ENCODE data around the gene FLT3. TPM values are rescaled to one million over a fixed set of nuclear protein-coding genes. Genes with fewer than 3 reads are reported as not detected.
"Not testable (repeated sequence)": the region's sequence is repeated elsewhere in the genome, so short reads cannot be mapped to it uniquely, and the experiment has no call there.

Gene FLT3
- total RNA-seq, 2 experiments from 2014 or later = 0.09 to 0.12 TPM

GRCh38 chr13:27964206-27964605 is 136.2 kb downstream of the FLT3 start:
- CTCF ChIA-PET = interaction anchor here (0.6 to 1.7 kb wide), 6 partner anchors 10 to 357 kb away, joined by 3 to 7 read pairs (median 4); no protein-coding TSS in a partner anchor
- DNase-seq; H3K4me3 Mint-ChIP-seq; POLR2A ChIA-PET; intact Hi-C loops (cut with DNase I, micrococcal nuclease); H3K9me3 Mint-ChIP-seq (ENCODE audit: low read depth); ATAC-seq; H3K27ac Mint-ChIP-seq; H3K36me3 Mint-ChIP-seq (ENCODE audit: low read depth): not testable (repeated sequence)
- Mint-ChIP-seq H3K27me3 (peaks cover 66% of the 10 kb centered on the region), H3K4me1 (peaks cover 27% of the 10 kb centered on the region)

- DNase-seq (no peak), ATAC-seq (no peak)
- POLR2A ChIA-PET = no interaction called here
- Mint-ChIP-seq H3K9me3 (ENCODE audit: low read depth) (no peaks in the 10 kb centered on the region), H3K36me3 (ENCODE audit: low read depth) (no peaks in the 10 kb centered on the region), H3K27ac (no peak overlapping the region), H3K4me1 (peaks cover 25% of the 10 kb centered on the region), H3K27me3 (peaks cover 67% of the 10 kb centered on the region), H3K4me3 (no peak overlapping the region)
- intact Hi-C loops (cut with DNase I, micrococcal nuclease) = no loop called here
- CTCF ChIA-PET = interaction anchor here (1.1 kb wide), 1 partner anchor 11 kb away, joined by 4 read pairs; no protein-coding TSS in a partner anchor
Measured at GRCh38 chr13:27963491-27963890, 136.9 kb downstream of the FLT3 start.

DNA sequence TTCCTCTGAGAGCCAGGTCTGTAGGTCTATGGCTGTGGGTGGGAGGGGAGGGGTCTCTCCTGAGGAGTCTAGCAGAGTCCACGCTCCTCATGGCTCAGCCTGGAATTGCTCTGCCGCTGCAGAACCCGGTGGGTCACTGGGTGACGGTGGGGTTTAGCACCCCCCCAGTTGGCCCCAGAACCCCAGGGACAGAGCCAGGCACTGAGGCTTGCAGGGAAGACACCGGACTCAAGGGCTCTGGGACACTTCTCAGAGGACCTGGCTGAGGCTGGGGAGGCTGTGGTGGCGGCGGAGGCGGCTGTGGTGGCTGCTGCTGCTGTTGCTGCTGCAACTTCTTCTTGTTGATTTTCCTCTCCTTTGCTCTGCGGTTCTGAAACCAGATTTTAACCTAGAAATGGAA is 137.4 kb downstream of the FLT3 start:
- POLR2A ChIA-PET = no interaction called here
- Mint-ChIP-seq H3K9me3 (ENCODE audit: low read depth) (no peaks in the 10 kb centered on the region), H3K4me3 (no peak overlapping the region)

DNA sequence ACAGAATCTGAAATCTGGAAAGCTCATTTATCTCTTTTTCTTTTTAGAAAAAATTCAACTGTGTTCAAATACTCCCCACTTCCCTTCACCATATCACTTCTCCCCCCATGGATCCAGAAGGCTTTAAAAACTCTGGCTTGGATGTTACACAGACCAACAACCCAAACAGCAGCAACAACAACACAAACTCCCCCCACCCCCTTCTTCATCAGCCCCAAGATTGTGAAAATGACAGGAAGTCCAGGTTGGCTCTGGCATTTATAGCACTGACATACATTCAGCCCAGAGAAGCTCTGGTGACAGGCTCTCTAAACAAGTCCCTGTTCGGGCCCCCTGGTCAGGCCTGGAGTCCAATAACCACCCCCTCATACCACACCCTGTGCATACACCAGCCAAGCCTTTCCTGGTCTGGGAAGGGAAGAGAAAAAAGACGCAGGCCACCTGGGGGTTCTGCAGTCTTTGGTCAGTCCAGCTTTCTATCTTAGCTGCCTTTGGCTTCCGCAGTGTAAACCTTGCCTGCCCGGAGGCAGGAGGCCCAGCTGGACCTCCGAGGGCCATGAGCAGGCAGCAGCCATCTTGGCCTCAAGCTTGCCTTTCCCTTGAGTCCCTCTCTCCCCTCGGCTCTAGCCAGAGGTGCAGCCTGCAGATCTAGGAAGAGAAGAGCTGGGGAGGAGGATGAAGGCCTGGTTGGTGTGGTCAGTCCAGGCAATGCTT is 138.1 kb downstream of the FLT3 start:
- intact Hi-C loops (cut with DNase I, micrococcal nuclease) = no loop called here
- Mint-ChIP-seq H3K4me1 (peaks cover 17% of the 10 kb centered on the region), H3K9me3 (ENCODE audit: low read depth) (no peaks in the 10 kb centered on the region), H3K27ac (no peak overlapping the region), H3K4me3 (no peak overlapping the region), H3K36me3 (ENCODE audit: low read depth) (no peaks in the 10 kb centered on the region), H3K27me3 (peaks cover 65% of the 10 kb centered on the region)
- DNase-seq = no peak
- CTCF ChIA-PET = interaction anchor here (0.9 to 3.1 kb wide), 6 partner anchors 14 to 135 kb away, joined by 3 to 10 read pairs (median 3); no protein-coding TSS in a partner anchor
- no peak for ATAC-seq
- POLR2A ChIA-PET = no interaction called here

More for the DNA sequence above, 137.4 kb downstream of the FLT3 start:
- DNase-seq (no peak), ATAC-seq (no peak)
- intact Hi-C loops (cut with DNase I, micrococcal nuclease) = no loop called here
- Mint-ChIP-seq H3K36me3 (ENCODE audit: low read depth) (no peaks in the 10 kb centered on the region), H3K4me1 (peaks cover 24% of the 10 kb centered on the region), H3K27me3 (peaks cover 68% of the 10 kb centered on the region), H3K27ac (no peak overlapping the region)
- CTCF ChIA-PET = interaction anchor here (1.0 to 3.1 kb wide), 3 partner anchors 10 to 136 kb away, joined by 3 to 10 read pairs (median 4); no protein-coding TSS in a partner anchor

- Mint-ChIP-seq H3K4me1 (peaks cover 13% of the 10 kb centered on the region), H3K9me3 (ENCODE audit: low read depth) (no peaks in the 10 kb centered on the region), H3K27ac (no peak overlapping the region), H3K4me3 (no peak overlapping the region), H3K36me3 (ENCODE audit: low read depth) (no peaks in the 10 kb centered on the region), H3K27me3 (peaks cover 64% of the 10 kb centered on the region)
- intact Hi-C loops (cut with DNase I, micrococcal nuclease) = no loop called here
- ChIA-PET CTCF (interaction anchor here (0.5 to 3.1 kb wide), 8 partner anchors 15 to 224 kb away, joined by 3 to 10 read pairs (median 3); no protein-coding TSS in a partner anchor), POLR2A (no interaction called here)
- DNase-seq (no peak), ATAC-seq (no peak)
Measured at GRCh38 chr13:27961227-27962085, 138.9 kb downstream of the FLT3 start.

DNA sequence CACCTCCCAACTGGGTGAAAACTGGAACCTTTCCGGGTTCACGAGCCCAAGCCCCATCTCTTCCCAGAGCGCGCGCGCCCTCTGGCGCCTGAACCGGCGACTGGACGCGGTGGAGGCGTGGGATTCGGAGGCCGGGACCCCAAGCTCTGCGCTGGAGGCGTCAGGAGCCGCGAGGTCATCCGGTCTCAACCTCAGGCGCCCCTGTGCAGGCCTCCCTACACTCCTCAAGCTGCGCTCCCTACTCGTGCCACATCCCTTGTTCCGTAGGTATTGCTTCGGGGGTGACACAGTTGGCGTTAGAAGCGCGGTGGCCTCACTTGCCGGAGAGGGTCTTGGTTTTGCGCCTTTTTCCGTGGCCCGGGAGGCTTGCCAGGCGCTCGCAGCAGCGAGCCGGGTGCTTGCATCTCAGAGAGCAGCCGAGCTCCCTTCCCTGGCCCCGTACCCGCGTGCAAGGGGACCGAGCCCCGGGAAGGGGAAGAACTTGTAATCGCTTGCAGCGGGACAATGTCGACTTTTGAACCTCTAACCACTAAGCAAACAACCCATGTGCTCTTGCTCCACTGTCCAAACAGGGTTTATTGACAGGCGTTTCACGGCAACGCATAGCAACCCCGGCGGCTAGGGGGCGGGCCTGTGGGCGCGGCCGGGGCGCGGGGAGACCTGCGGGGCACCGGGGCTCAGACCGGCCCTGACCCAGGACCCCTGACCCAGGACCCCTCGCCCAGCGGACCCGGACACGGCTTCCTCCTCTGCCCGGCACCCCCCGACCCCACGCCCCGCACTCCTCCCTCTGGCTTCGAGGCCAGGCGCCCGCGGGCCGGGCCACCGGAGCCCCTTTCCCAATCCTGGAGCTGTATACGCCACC is 139.8 kb downstream of the FLT3 start:
- no peaks in the 10 kb centered on the region for H3K36me3 Mint-ChIP-seq (ENCODE audit: low read depth)
- intact Hi-C loops (cut with DNase I, micrococcal nuclease) = no loop called here
- H3K9me3 Mint-ChIP-seq (ENCODE audit: low read depth) = no peaks in the 10 kb centered on the region
- peak overlapping the region; percentile 30 for H3K4me3 Mint-ChIP-seq
- peaks cover 62% of the 10 kb centered on the region for H3K27me3 Mint-ChIP-seq
- peaks cover 8% of the 10 kb centered on the region for H3K4me1 Mint-ChIP-seq
- peak; percentile 72 for DNase-seq
- peak; percentile 39 for ATAC-seq
- ChIA-PET CTCF (interaction anchor here (0.6 to 3.1 kb wide), 5 partner anchors 19 to 225 kb away, joined by 3 to 10 read pairs (median 5); no protein-coding TSS in a partner anchor), POLR2A (no interaction called here)
- H3K27ac Mint-ChIP-seq = no peak overlapping the region

GRCh38 chr13:27959976-27960361 is 140.4 kb downstream of the FLT3 start:
- peak overlapping the region; percentile 6 for H3K4me3 Mint-ChIP-seq
- ChIA-PET POLR2A (no interaction called here), CTCF (interaction anchor here (0.7 to 3.1 kb wide), 2 partner anchors 36 to 133 kb away, joined by 3 to 10 read pairs; no protein-coding TSS in a partner anchor)
- H3K4me1 Mint-ChIP-seq = peaks cover 9% of the 10 kb centered on the region
- no peaks in the 10 kb centered on the region for H3K36me3 Mint-ChIP-seq (ENCODE audit: low read depth)
- DNase-seq = no peak
- intact Hi-C loops (cut with DNase I, micrococcal nuclease) = no loop called here
- no peak for ATAC-seq
- H3K9me3 Mint-ChIP-seq (ENCODE audit: low read depth) = no peaks in the 10 kb centered on the region
- H3K27ac Mint-ChIP-seq = no peak overlapping the region
- H3K27me3 Mint-ChIP-seq = peaks cover 60% of the 10 kb centered on the region

DNA sequence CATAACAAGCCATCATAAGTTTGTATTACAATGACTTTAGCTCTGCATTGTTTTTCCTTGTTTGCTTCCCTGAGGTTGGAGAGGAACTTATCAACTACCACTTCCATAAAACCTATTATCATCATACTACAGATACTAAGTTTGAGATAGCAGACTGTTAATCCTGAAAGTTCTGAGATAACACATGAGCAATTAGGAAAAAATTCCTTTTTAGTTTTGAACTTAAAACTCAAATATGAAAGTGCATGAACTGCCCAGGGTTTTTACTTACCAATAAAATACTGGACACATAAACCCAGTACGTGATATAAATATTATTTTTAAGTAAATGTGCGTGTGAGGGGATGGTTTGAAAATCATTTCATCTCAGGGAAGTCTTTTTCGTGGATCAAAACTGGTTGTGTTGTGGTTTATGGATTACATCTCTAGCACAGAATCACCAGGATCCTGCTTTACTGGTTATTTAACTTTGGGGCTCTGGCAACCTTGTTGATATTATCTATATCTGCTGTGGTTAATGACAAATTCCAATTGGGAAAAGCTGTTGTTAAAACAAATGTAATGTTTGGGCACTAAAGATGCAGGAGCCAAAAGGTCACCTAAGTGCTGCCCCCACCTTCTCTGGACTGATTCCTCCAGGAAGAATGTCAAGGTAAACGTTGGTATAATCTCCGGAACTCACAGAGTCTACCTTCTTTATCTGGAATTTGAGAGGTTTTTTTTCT is 143.6 kb downstream of the FLT3 start:
- ATAC-seq (no peak), DNase-seq (no peak)
- Mint-ChIP-seq H3K27ac (no peak overlapping the region), H3K4me1 (peaks cover 23% of the 10 kb centered on the region), H3K36me3 (ENCODE audit: low read depth) (no peaks in the 10 kb centered on the region), H3K9me3 (ENCODE audit: low read depth) (no peaks in the 10 kb centered on the region), H3K27me3 (peaks cover 58% of the 10 kb centered on the region), H3K4me3 (no peak overlapping the region)
- intact Hi-C loops (cut with DNase I, micrococcal nuclease) = no loop called here
- ChIA-PET CTCF (interaction anchor here (0.9 to 3.9 kb wide), 9 partner anchors 15 to 595 kb away, joined by 3 to 61 read pairs (median 4); no protein-coding TSS in a partner anchor), POLR2A (no interaction called here)

DNA sequence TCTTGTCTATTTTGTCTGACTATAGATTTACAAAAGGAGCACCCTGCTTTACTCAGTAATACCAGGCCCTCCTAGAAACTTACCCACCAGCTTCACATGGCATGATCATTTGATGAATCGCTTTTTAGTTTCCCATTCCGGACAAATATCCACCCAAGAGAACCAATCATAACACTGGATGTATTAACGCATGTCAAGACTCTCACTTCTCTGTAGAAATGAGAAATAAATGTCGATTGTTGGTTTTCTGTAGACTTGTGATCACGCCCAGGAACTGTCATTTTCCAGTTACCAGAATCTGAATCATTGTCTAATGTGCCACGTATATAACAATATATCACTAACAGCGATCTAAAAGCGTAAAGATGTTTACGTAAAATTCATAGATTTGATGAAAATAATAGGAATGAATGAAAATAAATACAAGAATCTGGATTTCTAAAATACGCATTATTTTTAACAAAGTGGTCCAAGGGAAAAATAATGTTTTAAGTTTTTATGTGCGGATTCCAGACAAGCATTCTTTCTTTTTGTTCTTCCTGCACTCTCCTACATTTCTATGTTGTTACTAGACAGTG is 145.3 kb downstream of the FLT3 start:
- ATAC-seq (no peak), DNase-seq (no peak)
- Mint-ChIP-seq H3K27me3 (peaks cover 59% of the 10 kb centered on the region), H3K27ac (no peak overlapping the region), H3K36me3 (ENCODE audit: low read depth) (no peaks in the 10 kb centered on the region), H3K4me1 (peaks cover 17% of the 10 kb centered on the region), H3K4me3 (no peak overlapping the region), H3K9me3 (ENCODE audit: low read depth) (peaks cover under 1% of the 10 kb centered on the region)
- intact Hi-C loops (cut with DNase I, micrococcal nuclease) = loop anchor here (2.0 kb wide), 2 partner anchors 16 to 32 kb away; no protein-coding TSS in a partner anchor
- ChIA-PET CTCF (interaction anchor here (0.6 to 4.0 kb wide), 15 partner anchors 9 to 713 kb away, joined by 3 to 61 read pairs (median 4); partner anchors contain the start of genes CDX2 and PDX1), POLR2A (no interaction called here)

DNA sequence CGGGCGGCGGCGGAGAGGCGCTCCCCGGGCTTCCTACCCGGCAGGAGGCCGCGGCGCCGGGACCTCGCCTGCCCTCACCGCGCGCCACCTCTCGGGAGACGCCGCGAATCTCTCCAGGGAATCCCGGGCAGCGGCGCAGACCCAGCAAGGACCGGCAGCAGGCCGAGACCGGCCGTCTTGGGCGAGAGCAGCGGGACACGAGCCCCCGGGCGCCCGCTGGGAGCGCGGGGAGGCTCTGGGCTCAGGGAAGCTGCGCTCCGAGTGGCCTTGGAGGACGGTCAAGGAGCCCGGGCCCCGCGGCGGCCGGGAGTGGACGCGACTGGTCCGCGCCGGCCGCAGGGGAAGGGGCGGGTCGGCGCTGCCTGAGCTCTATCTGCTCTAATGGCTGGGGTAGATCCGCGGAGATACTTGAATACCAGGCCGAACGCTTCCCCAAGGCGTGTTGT is 145.9 kb downstream of the FLT3 start:
- no peak overlapping the region for H3K27ac Mint-ChIP-seq
- H3K9me3 Mint-ChIP-seq (ENCODE audit: low read depth) = peaks cover 4% of the 10 kb centered on the region
- ChIA-PET CTCF (interaction anchor here (0.6 to 4.0 kb wide), 29 partner anchors 9 to 601 kb away, joined by 3 to 61 read pairs (median 5); partner anchors contain the start of genes CDX2 and PDX1), POLR2A (interaction anchor here (0.5 to 1.1 kb wide), 3 partner anchors 87 to 563 kb away, joined by 3 to 5 read pairs (median 4); no protein-coding TSS in a partner anchor)
- peak overlapping the region; percentile 62 for H3K4me3 Mint-ChIP-seq
- ATAC-seq (peak; percentile 51), DNase-seq (peak; percentile 39)
- H3K4me1 Mint-ChIP-seq = peaks cover 15% of the 10 kb centered on the region
- intact Hi-C loops (cut with DNase I, micrococcal nuclease) = loop anchor here (1.0 to 5.0 kb wide), 5 partner anchors 16 to 124 kb away; no protein-coding TSS in a partner anchor
- no peaks in the 10 kb centered on the region for H3K36me3 Mint-ChIP-seq (ENCODE audit: low read depth)
- H3K27me3 Mint-ChIP-seq = peaks cover 58% of the 10 kb centered on the region
